ENCODE results near the gene OPCML. TPM values are rescaled to one million over a fixed set of nuclear protein-coding genes. Genes with fewer than 3 reads are reported as not detected.
A peak's percentile ranks its signal among the peaks of the same experiment; 100 is the strongest.

Gene OPCML
- total and polyA plus RNA-seq, 4 donors = under 0.01 to 0.01 TPM; not detected in 2

- TF ChIP-seq JUND (IDR thresholded peaks at IDR 0.05) (no peak), GABPA (IDR thresholded peaks at IDR 0.05 in 1 of 2, conservative IDR thresholded peaks at IDR 0.05 in 1 of 2) (no peak), FOXA2 (IDR thresholded peaks at IDR 0.05) (no peak)
Measured at GRCh38 chr11:132972565-132972964, 559.7 kb downstream of the OPCML start (continued).

- H3K4me1 ChIP-seq (ENCODE audit: control insufficient read depth in 4 of 4, insufficient read depth in 4 of 4, low read length in 3 of 4) = no peaks in the 10 kb centered on the region
- no peak overlapping the region for H3K4me3 ChIP-seq (ENCODE audit: low read depth in 1 of 3, low read length in 3 of 3)
- 79% methylated on average over 4 of the region's 4 CpGs for WGBS
- H3K9ac ChIP-seq (ENCODE audit: low read depth in 1 of 2, low read length in 2 of 2) = no peak overlapping the region
- TF ChIP-seq EGR1 (IDR thresholded peaks at IDR 0.05; ENCODE audit: low read depth in 2 of 2) (no peak), HNF4A (conservative IDR thresholded peaks at IDR 0.05) (no peak), SP1 (IDR thresholded peaks at IDR 0.05) (no peak), REST (IDR thresholded peaks at IDR 0.05) (no peak), FOXA2 (IDR thresholded peaks at IDR 0.05) (no peak), MAX (IDR thresholded peaks at IDR 0.05) (no peak), NR2F2 (IDR thresholded peaks at IDR 0.05) (no peak), HNF4G (IDR thresholded peaks at IDR 0.05) (no peak), YY1 (IDR thresholded peaks at IDR 0.05) (no peak)
- no peak overlapping the region for H3K27ac ChIP-seq (ENCODE audit: low read depth in 1 of 2, low read length in 2 of 2)
- no peaks in the 10 kb centered on the region for H3K36me3 ChIP-seq (ENCODE audit: control insufficient read depth in 4 of 4, insufficient read depth in 3 of 4, low read depth in 1 of 4, low read length in 3 of 4)
- H3K9me3 ChIP-seq (ENCODE audit: control insufficient read depth in 4 of 4, low read length in 3 of 4) = no peaks in the 10 kb centered on the region
- no peak for DNase-seq (ENCODE audit: low spot score)
- peaks cover 0 to 5% (median 0%) of the 10 kb centered on the region in 4 donors for H3K27me3 ChIP-seq (ENCODE audit: control insufficient read depth in 4 of 4, insufficient read depth in 4 of 4, low read length in 3 of 4)
Measured at GRCh38 chr11:132971351-132971750, 561.0 kb downstream of the OPCML start.

- TF ChIP-seq JUND (IDR thresholded peaks at IDR 0.05) (peak in 1 of 2 donors; percentile 55), FOXA2 (IDR thresholded peaks at IDR 0.05) (no peak)
- Histone ChIP-seq H3K9me3 (ENCODE audit: control insufficient read depth in 4 of 4, low read length in 3 of 4) (no peaks in the 10 kb centered on the region), H3K9ac (ENCODE audit: low read depth in 1 of 2, low read length in 2 of 2) (no peak overlapping the region), H3K27ac (ENCODE audit: low read depth in 1 of 2, low read length in 2 of 2) (no peak overlapping the region), H3K36me3 (ENCODE audit: control insufficient read depth in 4 of 4, insufficient read depth in 3 of 4, low read depth in 1 of 4, low read length in 3 of 4) (no peaks in the 10 kb centered on the region), H3K27me3 (ENCODE audit: control insufficient read depth in 4 of 4, insufficient read depth in 4 of 4, low read length in 3 of 4) (peaks cover 0 to 5% (median 0%) of the 10 kb centered on the region in 4 donors), H3K4me1 (ENCODE audit: control insufficient read depth in 4 of 4, insufficient read depth in 4 of 4, low read length in 3 of 4) (no peaks in the 10 kb centered on the region), H3K4me3 (ENCODE audit: low read depth in 1 of 3, low read length in 3 of 3) (no peak overlapping the region)
- no peak for DNase-seq (ENCODE audit: low spot score)
- 55% methylated on average over 4 of the region's 4 CpGs for WGBS
Measured at GRCh38 chr11:132969892-132970291, 562.4 kb downstream of the OPCML start.

- no peak for TF ChIP-seq GABPA (IDR thresholded peaks at IDR 0.05 in 1 of 2, conservative IDR thresholded peaks at IDR 0.05 in 1 of 2)
- no peak for TF ChIP-seq JUND (IDR thresholded peaks at IDR 0.05)
- TF ChIP-seq SP1 (IDR thresholded peaks at IDR 0.05) = no peak
- no peak for TF ChIP-seq NR2F2 (IDR thresholded peaks at IDR 0.05)
- no peak for TF ChIP-seq HNF4A (conservative IDR thresholded peaks at IDR 0.05)
- TF ChIP-seq FOXA2 (IDR thresholded peaks at IDR 0.05) = no peak
- TF ChIP-seq RAD21 (IDR thresholded peaks at IDR 0.05) = no peak
- no peak for TF ChIP-seq TAF1 (conservative IDR thresholded peaks at IDR 0.05)
- TF ChIP-seq CTCF (IDR thresholded peaks at IDR 0.05; ENCODE audit: low read depth, low read length, missing input control) = no peak
- TF ChIP-seq FOXA1 (IDR thresholded peaks at IDR 0.05) = no peak
- 49% methylated on average over 6 of the region's 6 CpGs for WGBS
Measured at GRCh38 chr11:132962041-132962440, 570.3 kb downstream of the OPCML start.

More at GRCh38 chr11:132962041-132962440, 570.3 kb downstream of the OPCML start:
- H3K27me3 ChIP-seq (ENCODE audit: control insufficient read depth in 4 of 4, insufficient read depth in 4 of 4, low read length in 3 of 4) = peaks cover 0 to 10% (median 0%) of the 10 kb centered on the region in 4 donors
- no peak overlapping the region for H3K4me3 ChIP-seq (ENCODE audit: low read depth in 1 of 3, low read length in 3 of 3)
- H3K9ac ChIP-seq (ENCODE audit: low read depth in 1 of 2, low read length in 2 of 2) = no peak overlapping the region
- no peak for DNase-seq (ENCODE audit: low spot score)
- H3K4me1 ChIP-seq (ENCODE audit: control insufficient read depth in 4 of 4, insufficient read depth in 4 of 4, low read length in 3 of 4) = no peaks in the 10 kb centered on the region
- no peaks in the 10 kb centered on the region for H3K36me3 ChIP-seq (ENCODE audit: control insufficient read depth in 4 of 4, insufficient read depth in 3 of 4, low read depth in 1 of 4, low read length in 3 of 4)
- H3K9me3 ChIP-seq (ENCODE audit: control insufficient read depth in 4 of 4, low read length in 3 of 4) = no peaks in the 10 kb centered on the region
- H3K27ac ChIP-seq (ENCODE audit: low read depth in 1 of 2, low read length in 2 of 2) = no peak overlapping the region
